Liver (tissue), 9 donors: ENCODE measurements around the gene TLE2. TPM values are rescaled to one million over a fixed set of nuclear protein-coding genes. Genes with fewer than 3 reads are reported as not detected.
A peak's percentile ranks its signal among the peaks of the same experiment; 100 is the strongest.

ENCODE experiments used
- DNase-seq: peaks from one replicate; pipeline ENCODE4 v3.0.0-alpha.2; 2017; ENCODE audit warnings: low spot score
- H3K27ac ChIP-seq, 2 donors: one replicate each; pipeline ENCODE4 v1.7.0; 2013; ENCODE audit warnings: inconsistent platforms in 2 of 2, low read length in 2 of 2, control low read depth in 1 of 2, low read depth in 1 of 2, mild to moderate bottlenecking in 1 of 2
- H3K27me3 ChIP-seq, 4 donors: one replicate each; pipeline versions ENCODE4 v1.6.1 to v1.7.0; 2013; ENCODE audit warnings: low read length in 3 of 4, inconsistent platforms in 1 of 4, mild to moderate bottlenecking in 1 of 4, moderate library complexity in 1 of 4; ENCODE audit not compliant: control insufficient read depth in 4 of 4, insufficient read depth in 4 of 4
- H3K36me3 ChIP-seq, 4 donors: one replicate each; pipeline versions ENCODE4 v1.6.1 to v1.7.0; 2013; ENCODE audit warnings: low read length in 3 of 4, mild to moderate bottlenecking in 3 of 4, low read depth in 1 of 4, moderate library complexity in 1 of 4; ENCODE audit not compliant: control insufficient read depth in 4 of 4, insufficient read depth in 3 of 4
- H3K4me1 ChIP-seq, 4 donors: one replicate each; pipeline versions ENCODE4 v1.6.1 to v1.7.0; 2013; ENCODE audit warnings: low read length in 3 of 4, mild to moderate bottlenecking in 3 of 4, moderate library complexity in 1 of 4; ENCODE audit not compliant: control insufficient read depth in 4 of 4, insufficient read depth in 4 of 4
- H3K4me3 ChIP-seq, 3 donors: one replicate each; pipeline versions ENCODE4 v1.6.1 to v1.7.0; 2013; ENCODE audit warnings: low read length in 3 of 3, control low read depth in 1 of 3, low read depth in 1 of 3, mild to moderate bottlenecking in 1 of 3
- H3K9ac ChIP-seq, 2 donors: one replicate each; pipeline ENCODE4 v1.7.0; 2013; ENCODE audit warnings: low read length in 2 of 2, mild to moderate bottlenecking in 2 of 2, moderate library complexity in 2 of 2, control low read depth in 1 of 2, low read depth in 1 of 2
- H3K9me3 ChIP-seq, 4 donors: one replicate each; pipeline versions ENCODE4 v1.6.1 to v1.7.0; 2013; ENCODE audit warnings: low read length in 3 of 4; ENCODE audit not compliant: control insufficient read depth in 4 of 4
- ATF3 ChIP-seq: IDR thresholded peaks from 2 replicates; pipeline ENCODE4 v1.6.1; 2016; ENCODE audit warnings: antibody characterized with exemption
- CTCF ChIP-seq: fragments of 150-350 bp; IDR thresholded peaks from 2 replicates; pipeline ENCODE4 v1.5.1; 2017; ENCODE audit warnings: improper control_type of control experiment, low read depth, low read length; ENCODE audit not compliant: missing input control
- EGR1 ChIP-seq, 2 donors: IDR thresholded peaks; 2 replicates each; pipeline ENCODE4 v1.6.1; 2016 to 2018; ENCODE audit warnings: antibody characterized with exemption in 2 of 2, low read depth in 2 of 2
- FOXA1 ChIP-seq: IDR thresholded peaks from 2 replicates; pipeline ENCODE4 v1.6.1; 2016; ENCODE audit warnings: antibody characterized with exemption
- FOXA2 ChIP-seq: IDR thresholded peaks from 2 replicates; pipeline ENCODE4 v1.6.1; 2016; ENCODE audit warnings: antibody characterized with exemption
- GABPA ChIP-seq, 2 donors: IDR thresholded peaks in 1 of 2; conservative IDR thresholded peaks in 1 of 2; 2 replicates each; pipeline ENCODE4 v1.6.1; 2016; ENCODE audit warnings: antibody characterized with exemption in 2 of 2, mild to moderate bottlenecking in 1 of 2, moderate library complexity in 1 of 2
- HNF4A ChIP-seq, 2 donors: conservative IDR thresholded peaks; 2 replicates each; pipeline ENCODE4 v1.6.1; 2016; ENCODE audit warnings: antibody characterized with exemption in 2 of 2, mild to moderate bottlenecking in 2 of 2
- HNF4G ChIP-seq: IDR thresholded peaks from 2 replicates; pipeline ENCODE4 v1.6.1; 2016; ENCODE audit warnings: antibody characterized with exemption
- JUND ChIP-seq, 2 donors: IDR thresholded peaks; 2 replicates each; pipeline ENCODE4 v1.6.1; 2016; ENCODE audit warnings: antibody characterized with exemption in 2 of 2
- MAX ChIP-seq: IDR thresholded peaks from 2 replicates; pipeline ENCODE4 v1.6.1; 2016; ENCODE audit warnings: antibody characterized with exemption
- NR2F2 ChIP-seq: IDR thresholded peaks from 2 replicates; pipeline ENCODE4 v1.6.1; 2016; ENCODE audit warnings: antibody characterized with exemption
- RAD21 ChIP-seq, 2 donors: IDR thresholded peaks; 2 replicates each; pipeline ENCODE4 v1.6.1; 2016; ENCODE audit warnings: antibody characterized with exemption in 2 of 2, mild to moderate bottlenecking in 2 of 2
- REST ChIP-seq: IDR thresholded peaks from 2 replicates; pipeline ENCODE4 v1.6.1; 2016; ENCODE audit warnings: antibody characterized with exemption, mild to moderate bottlenecking
- RXRA ChIP-seq, 2 donors: IDR thresholded peaks; 2 replicates each; pipeline ENCODE4 v1.6.1; 2017 to 2018; ENCODE audit warnings: antibody characterized with exemption in 2 of 2, mild to moderate bottlenecking in 1 of 2
- SP1 ChIP-seq: IDR thresholded peaks from 2 replicates; pipeline ENCODE4 v1.6.1; 2018; ENCODE audit warnings: antibody characterized with exemption, mild to moderate bottlenecking
- TAF1 ChIP-seq: conservative IDR thresholded peaks from 2 replicates; pipeline ENCODE4 v1.6.1; 2016; ENCODE audit warnings: antibody characterized with exemption, mild to moderate bottlenecking
- YY1 ChIP-seq: IDR thresholded peaks from 2 replicates; pipeline ENCODE4 v1.6.1; 2016; ENCODE audit warnings: antibody characterized with exemption, mild to moderate bottlenecking
- ZBTB33 ChIP-seq: IDR thresholded peaks from 2 replicates; pipeline ENCODE4 v1.6.1; 2016; ENCODE audit warnings: antibody characterized with exemption
- WGBS: extraction: QIAGEN DNeasy Blood & Tissue Kit; methylation state at CpG from one replicate; pipeline ENCODE4 v1.1.7; 2013; 5-methylcytosine and 5-hydroxymethylcytosine counted together
- polyA plus RNA-seq, 2 donors: library from polyadenylated mRNA; stranded (reverse) in 1 of 2; unstranded in 1 of 2; fragments of 200-250 nt in 1 of 2; fragments of >200 nt in 1 of 2; fragmentation: Nextera tagmentation in 1 of 2; extraction: Ambion mirVana in 1 of 2; gene quantifications; one replicate each; pipeline versions ENCODE4 v1.2.1 to v1.2.3, GENCODE V29; 2013 to 2015
- total RNA-seq, 2 donors: library from RNA; depleted of rRNA; stranded (reverse); fragments of >200 nt; gene quantifications; one replicate each; pipeline ENCODE4 v1.2.3, GENCODE V29; 2014
- donor health status: healthy.
- donor health status: healthy.
- donor health status: healthy.
- donor health status: healthy.
- donor health status: healthy.

The TLE2 gene
- total and polyA plus RNA-seq, 4 donors, result 3.6 to 9.3 (median 5.8) TPM

GRCh38 chr19:2977001-2977745 is 51.9 kb downstream of the TLE2 start, which contains the start of gene TLE6 (continued):
- TF ChIP-seq REST (peak; percentile 43), JUND (IDR thresholded peaks at IDR 0.05) (no peak), RXRA (IDR thresholded peaks at IDR 0.05) (peak; percentile 77 to 88), FOXA2 (no peak)

- TF ChIP-seq ATF3, result no peak
- TF ChIP-seq TAF1, result no peak
- no peak for TF ChIP-seq GABPA (IDR thresholded peaks at IDR 0.05 in 1 of 2, conservative IDR thresholded peaks at IDR 0.05 in 1 of 2)
- no peak for TF ChIP-seq FOXA2
- TF ChIP-seq HNF4A (conservative IDR thresholded peaks at IDR 0.05), result no peak
- TF ChIP-seq HNF4G, result no peak
- TF ChIP-seq REST, result no peak
- TF ChIP-seq RXRA (IDR thresholded peaks at IDR 0.05), result no peak
- no peak for TF ChIP-seq CTCF
- TF ChIP-seq NR2F2, result no peak
- no peak for TF ChIP-seq SP1
- TF ChIP-seq FOXA1, result no peak
- no peak for TF ChIP-seq JUND (IDR thresholded peaks at IDR 0.05)
- no peak for TF ChIP-seq MAX
- TF ChIP-seq RAD21 (IDR thresholded peaks at IDR 0.05), result no peak
- TF ChIP-seq ZBTB33, result no peak
- TF ChIP-seq YY1, result no peak
- no peak for TF ChIP-seq EGR1 (IDR thresholded peaks at IDR 0.05; ENCODE audit: low read depth in 2 of 2)
- Histone ChIP-seq H3K4me1 (peaks cover 15 to 28% (median 18%) of the 10 kb centered on the region in 4 donors), H3K9ac (peak overlapping the region in 1 of 2 donors; percentile 74), H3K27ac (peak overlapping the region; percentile 37 to 70), H3K4me3 (peak overlapping the region; percentile 30 to 69 (median 45)), H3K36me3 (no peaks in the 10 kb centered on the region), H3K27me3 (no peaks in the 10 kb centered on the region), H3K9me3 (no peaks in the 10 kb centered on the region)
- DNase-seq, result no peak
- WGBS, result 29% methylated on average over 15 of the region's 15 CpGs
These were observed 52.5 kb downstream of the TLE2 start for GRCh38 chr19:2976609-2977000.
